BJ (cell line): ENCODE data around the gene DLK2. TPM values are rescaled to one million over a fixed set of nuclear protein-coding genes. Genes with fewer than 3 reads are reported as not detected.
"Not testable (repeated sequence)": the region's sequence is repeated elsewhere in the genome, so short reads cannot be mapped to it uniquely, and the experiment has no call there.

Experiments used
- CTCF ChIA-PET: fragments of 350-600 bp; formaldehyde crosslinking; extraction: SDS; loops from one replicate; lab custom pipeline; 2021; ENCODE audit warnings: antibody characterized with exemption, inconsistent platforms; lab: Yijun Ruan, JAX
- POLR2A ChIA-PET: fragments of 300-600 bp; sonication (Branson Sonifier 250); formaldehyde crosslinking; extraction: SDS; loops from one replicate; lab custom pipeline; 2021; ENCODE audit warnings: antibody characterized with exemption; lab: Charles Lee
- DNase-seq: peaks from one replicate; pipeline ENCODE4 v3.0.0-alpha.2; 2011; ENCODE audit warnings: low read depth
- H3K27me3 ChIP-seq: 2 replicates; pipeline ENCODE4 v1.6.0; 2011; ENCODE audit warnings: low read length; ENCODE audit not compliant: control insufficient read depth, insufficient read depth
- H3K36me3 ChIP-seq: 2 replicates; pipeline ENCODE4 v1.5.1; 2011; ENCODE audit warnings: low read length; ENCODE audit not compliant: control insufficient read depth, insufficient read depth
- H3K4me3 ChIP-seq: 2 replicates; pipeline ENCODE4 v1.5.1; 2011; ENCODE audit warnings: low read depth, mild to moderate bottlenecking, control low read depth, low read length
- polyA plus RNA-seq: library from polyadenylated mRNA; depleted of rRNA; stranded (reverse); fragments of >200 nt; gene quantifications from 2 replicates; pipeline ENCODE4 v1.2.3, GENCODE V29; 2011
- TF ChIP-seq, protein P1 (sequence below): IDR thresholded peaks from 2 replicates; pipeline ENCODE4 v1.5.1; 2011; ENCODE audit warnings: low read depth, mild to moderate bottlenecking, control low read depth, inconsistent platforms, low read length, moderate library complexity; ENCODE audit not compliant: insufficient read depth

The DLK2 gene
- polyA plus RNA-seq, 1 experiment, result 4.8 TPM

DNA sequence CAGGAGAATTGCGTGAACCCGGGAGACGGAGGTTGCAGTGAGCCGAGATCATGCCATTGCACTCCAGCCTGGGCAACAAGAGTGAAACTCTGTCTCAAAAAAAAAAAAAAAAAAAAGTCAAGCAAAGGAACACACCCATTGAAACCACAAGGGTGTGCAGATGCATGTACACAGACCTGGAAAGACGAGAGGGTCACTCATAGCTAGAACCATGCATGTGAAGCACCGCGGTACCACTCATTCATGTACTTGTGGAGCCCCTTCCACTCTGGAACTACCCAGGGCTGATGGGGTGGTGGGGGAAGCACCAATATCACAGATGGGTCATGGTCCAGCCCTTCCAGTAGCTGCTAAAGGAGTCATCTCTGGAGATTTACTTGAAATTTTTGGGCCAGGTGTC is 14.6 kb upstream of the DLK2 start:
- H3K27me3 ChIP-seq, result no peaks in the 10 kb centered on the region
- POLR2A ChIA-PET, result no interaction called here

DNA sequence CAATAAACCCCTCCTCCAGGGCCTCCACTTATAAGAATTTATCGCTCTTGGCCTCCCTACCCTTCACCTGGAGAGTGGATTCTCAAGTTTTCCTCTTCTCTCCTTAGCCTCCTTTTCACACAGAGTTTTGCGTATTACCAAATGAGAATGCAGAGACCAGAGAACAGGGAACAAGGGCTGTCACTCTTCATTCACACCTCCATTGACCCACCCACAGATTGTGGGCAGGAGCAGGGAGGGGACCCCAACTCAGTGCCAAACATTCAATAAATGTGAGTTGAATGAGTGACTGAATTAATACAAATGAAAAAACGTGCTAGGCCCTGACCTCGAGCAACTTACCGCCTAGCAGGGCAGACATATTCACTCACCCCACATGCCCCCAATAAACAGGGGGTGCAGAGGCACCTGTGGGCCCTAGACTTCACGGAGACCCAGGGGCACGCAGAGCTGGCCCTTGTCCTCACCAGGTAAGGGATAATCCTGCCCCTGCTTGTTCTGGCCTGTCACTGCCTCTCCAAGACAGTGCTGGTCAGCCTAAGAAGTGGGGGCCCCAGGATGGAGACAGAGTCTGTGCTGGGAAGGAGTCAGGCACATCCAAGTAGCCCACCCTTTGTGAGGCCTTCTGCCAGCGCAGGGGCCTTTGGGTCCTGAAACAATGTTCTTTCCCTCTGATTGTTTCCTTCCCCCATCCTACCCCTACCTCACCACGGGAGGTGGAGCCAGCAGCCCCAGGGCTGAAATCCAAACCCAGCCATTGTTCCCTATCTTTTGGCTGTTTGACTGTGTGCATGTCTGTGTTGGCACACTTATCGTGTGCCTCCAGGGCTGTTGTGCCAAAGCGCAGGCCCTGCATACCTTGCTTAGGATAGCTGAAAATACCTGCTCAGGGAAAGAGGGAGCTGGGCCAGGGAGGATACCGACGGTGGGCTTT is 13.7 kb upstream of the DLK2 start:
- Histone ChIP-seq H3K36me3 (no peaks in the 10 kb centered on the region), H3K27me3 (no peaks in the 10 kb centered on the region), H3K4me3 (no peak overlapping the region)
- TF ChIP-seq, protein P1, sequence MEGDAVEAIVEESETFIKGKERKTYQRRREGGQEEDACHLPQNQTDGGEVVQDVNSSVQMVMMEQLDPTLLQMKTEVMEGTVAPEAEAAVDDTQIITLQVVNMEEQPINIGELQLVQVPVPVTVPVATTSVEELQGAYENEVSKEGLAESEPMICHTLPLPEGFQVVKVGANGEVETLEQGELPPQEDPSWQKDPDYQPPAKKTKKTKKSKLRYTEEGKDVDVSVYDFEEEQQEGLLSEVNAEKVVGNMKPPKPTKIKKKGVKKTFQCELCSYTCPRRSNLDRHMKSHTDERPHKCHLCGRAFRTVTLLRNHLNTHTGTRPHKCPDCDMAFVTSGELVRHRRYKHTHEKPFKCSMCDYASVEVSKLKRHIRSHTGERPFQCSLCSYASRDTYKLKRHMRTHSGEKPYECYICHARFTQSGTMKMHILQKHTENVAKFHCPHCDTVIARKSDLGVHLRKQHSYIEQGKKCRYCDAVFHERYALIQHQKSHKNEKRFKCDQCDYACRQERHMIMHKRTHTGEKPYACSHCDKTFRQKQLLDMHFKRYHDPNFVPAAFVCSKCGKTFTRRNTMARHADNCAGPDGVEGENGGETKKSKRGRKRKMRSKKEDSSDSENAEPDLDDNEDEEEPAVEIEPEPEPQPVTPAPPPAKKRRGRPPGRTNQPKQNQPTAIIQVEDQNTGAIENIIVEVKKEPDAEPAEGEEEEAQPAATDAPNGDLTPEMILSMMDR, result no peak
- CTCF ChIA-PET, result interaction anchor here (0.7 to 1.0 kb wide), 2 partner anchors 14 to 28 kb away, joined by 3 read pairs; partner anchors contain the start of gene DLK2
- POLR2A ChIA-PET, result no interaction called here
- DNase-seq, result no peak

More for the DNA sequence above, 14.6 kb upstream of the DLK2 start:
- Histone ChIP-seq H3K4me3 (no peak overlapping the region), H3K36me3 (no peaks in the 10 kb centered on the region)
- DNase-seq, result no peak
- CTCF ChIA-PET, result interaction anchor here (1.0 to 1.1 kb wide), 2 partner anchors 27 to 38 kb away, joined by 3 to 5 read pairs; no protein-coding TSS in a partner anchor
- TF ChIP-seq, protein P1, result no peak

DNA sequence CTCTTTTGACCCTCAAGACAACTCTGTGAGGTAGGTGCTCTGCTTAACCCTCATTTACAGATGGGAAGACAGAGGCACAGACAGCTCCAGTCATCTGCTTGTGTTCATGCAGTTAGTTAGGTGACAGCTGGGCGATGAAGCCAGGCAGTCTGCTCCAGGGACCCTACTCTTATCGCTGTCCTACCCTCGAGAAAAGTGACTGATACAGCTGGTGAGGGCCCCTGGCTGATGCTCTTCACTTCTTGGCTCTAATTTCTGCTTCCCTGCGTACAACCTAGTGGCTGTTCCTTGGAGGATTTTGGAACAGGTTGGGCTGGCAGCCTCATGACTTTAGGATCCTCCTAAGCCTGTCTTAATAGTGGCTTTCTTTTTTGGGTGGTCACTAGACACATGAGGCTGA is 12.9 kb upstream of the DLK2 start:
- H3K4me3 ChIP-seq, result no peak overlapping the region
- no peaks in the 10 kb centered on the region for H3K27me3 ChIP-seq
- CTCF ChIA-PET, result interaction anchor here (0.5 to 1.6 kb wide), 2 partner anchors 28 to 637 kb away, joined by 3 to 7 read pairs; no protein-coding TSS in a partner anchor
- POLR2A ChIA-PET, result no interaction called here
- TF ChIP-seq, protein P1, result no peak
- DNase-seq, result no peak
- H3K36me3 ChIP-seq, result no peaks in the 10 kb centered on the region

DNA sequence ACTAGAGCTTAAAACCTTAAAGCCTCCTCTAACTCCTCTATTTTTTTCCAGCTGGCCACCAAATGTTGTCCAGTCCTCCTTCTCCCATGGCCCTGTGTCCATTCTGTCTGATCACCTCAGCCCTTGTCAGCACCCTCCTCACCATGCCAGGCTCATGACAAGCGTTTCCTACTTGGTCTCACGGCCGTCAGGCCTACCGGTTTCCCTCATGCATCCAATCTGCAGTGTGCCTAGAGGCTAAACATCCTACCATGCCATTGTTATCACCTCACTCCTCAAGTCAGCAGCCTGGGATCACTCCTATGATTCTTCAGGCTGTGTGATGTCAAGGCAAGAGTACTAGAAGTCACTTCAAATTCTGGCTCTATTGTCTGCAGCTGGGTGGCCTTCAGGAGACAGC is 12.4 kb upstream of the DLK2 start:
- Histone ChIP-seq H3K4me3 (no peak overlapping the region), H3K36me3 (no peaks in the 10 kb centered on the region), H3K27me3 (peaks cover 2% of the 10 kb centered on the region)
- TF ChIP-seq, protein P1, result no peak
- ChIA-PET CTCF (interaction anchor here (0.5 to 1.6 kb wide), 3 partner anchors 11 to 636 kb away, joined by 3 to 7 read pairs (median 3); no protein-coding TSS in a partner anchor), POLR2A (interaction anchor here (0.6 kb wide), 1 partner anchor 20 kb away, joined by 3 read pairs; no protein-coding TSS in a partner anchor)
- no peak for DNase-seq

DNA sequence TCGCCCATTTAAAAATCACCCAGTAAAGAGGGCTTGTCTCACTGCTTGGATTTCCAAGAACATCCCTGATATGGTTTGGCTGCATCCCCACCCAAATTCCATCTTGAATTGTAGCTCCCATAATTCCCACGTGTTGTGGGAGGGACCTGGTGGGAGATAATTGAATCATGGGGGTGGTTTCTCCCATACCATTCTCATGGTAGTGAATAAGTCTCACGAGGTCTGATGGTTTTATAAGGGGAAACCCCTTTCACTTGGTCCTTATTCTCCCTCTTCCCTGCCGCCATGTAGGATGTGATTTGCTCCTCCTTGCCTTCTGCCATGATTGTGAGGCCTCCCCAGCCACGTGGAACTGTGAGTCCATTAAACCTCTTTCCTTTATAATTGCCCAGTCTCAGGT is 11.9 kb upstream of the DLK2 start:
- not testable (repeated sequence) for H3K4me3 ChIP-seq, H3K36me3 ChIP-seq, H3K27me3 ChIP-seq, DNase-seq
- ChIA-PET CTCF (interaction anchor here (1.2 to 1.6 kb wide), 2 partner anchors 10 to 29 kb away, joined by 3 to 7 read pairs; no protein-coding TSS in a partner anchor), POLR2A (interaction anchor here (0.6 kb wide), 1 partner anchor 20 kb away, joined by 3 read pairs; no protein-coding TSS in a partner anchor)
